NCI-H187 treated with DMSO at 0.1 percent for 48 hours (cell line): ENCODE data around the gene GPANK1.

ENCODE experiments used
- DNase-seq: peaks from one replicate; lab custom pipeline; 2025; lab: John Stamatoyannopoulos, UW

GPANK1 gene

GRCh38 chr6:31617010-31617409, 47.8 kb downstream of the GPANK1 start:
- DNase-seq: no peak

GRCh38 chr6:31615748-31616147, 49.0 kb downstream of the GPANK1 start:
- no peak for DNase-seq

GRCh38 chr6:31614684-31615578, 49.9 kb downstream of the GPANK1 start, which contains the start of gene AIF1:
Gene AIF1, plus strand, starts transcription at chr6:31615234. Its CDS starts 96 bp downstream, at chr6:31615330.
- no peak for DNase-seq

- no peak for DNase-seq
These were observed 50.6 kb downstream of the GPANK1 start for GRCh38 chr6:31614075-31614619.
